Ishikawa (cell line): ENCODE measurements around the gene TGFB3.

Source experiments
- CEBPB ChIP-seq: IDR thresholded peaks from 2 replicates; pipeline ENCODE4 v1.6.1; 2012
- CREB1 ChIP-seq: IDR thresholded peaks from 2 replicates; pipeline ENCODE4 v1.6.1; 2012; ENCODE audit warnings: low read depth
- EGR1 ChIP-seq: IDR thresholded peaks from 2 replicates; pipeline ENCODE4 v1.6.1; 2012
- EP300 ChIP-seq: IDR thresholded peaks from 2 replicates; pipeline ENCODE4 v1.6.1; 2012; ENCODE audit warnings: borderline replicate concordance
- FOXM1 ChIP-seq: IDR thresholded peaks from 2 replicates; pipeline ENCODE4 v1.6.1; 2012; ENCODE audit warnings: low read depth, borderline replicate concordance
- MAX ChIP-seq: IDR thresholded peaks from 2 replicates; pipeline ENCODE4 v1.6.1; 2012
- NFIC ChIP-seq: IDR thresholded peaks from 2 replicates; pipeline ENCODE4 v1.6.1; 2012
- RAD21 ChIP-seq: IDR thresholded peaks from 2 replicates; pipeline ENCODE4 v1.6.1; 2012; ENCODE audit warnings: low read depth
- TAF1 ChIP-seq: IDR thresholded peaks from 2 replicates; pipeline ENCODE4 v1.6.1; 2012; ENCODE audit warnings: low read depth, mild to moderate bottlenecking
- TCF12 ChIP-seq: IDR thresholded peaks from 2 replicates; pipeline ENCODE4 v1.6.1; 2012; ENCODE audit warnings: low read depth
- TEAD4 ChIP-seq: IDR thresholded peaks from 2 replicates; pipeline ENCODE4 v1.6.1; 2012
- USF1 ChIP-seq: IDR thresholded peaks from 2 replicates; pipeline ENCODE4 v1.6.1; 2012
- YY1 ChIP-seq: IDR thresholded peaks from 2 replicates; pipeline ENCODE4 v1.6.1; 2012; ENCODE audit warnings: low read depth
- ZBTB7A ChIP-seq: IDR thresholded peaks from 2 replicates; pipeline ENCODE4 v1.6.1; 2012; ENCODE audit warnings: low read depth
- TF ChIP-seq, protein P1 (sequence below): IDR thresholded peaks from 2 replicates; pipeline ENCODE4 v1.6.1; 2012; ENCODE audit warnings: low read depth, mild to moderate bottlenecking

The TGFB3 gene

GRCh38 chr14:75993567-75994041 is 11.8 kb upstream of the TGFB3 start:
- TF ChIP-seq MAX (no peak), RAD21 (no peak), ZBTB7A (no peak), CEBPB (no peak)

DNA sequence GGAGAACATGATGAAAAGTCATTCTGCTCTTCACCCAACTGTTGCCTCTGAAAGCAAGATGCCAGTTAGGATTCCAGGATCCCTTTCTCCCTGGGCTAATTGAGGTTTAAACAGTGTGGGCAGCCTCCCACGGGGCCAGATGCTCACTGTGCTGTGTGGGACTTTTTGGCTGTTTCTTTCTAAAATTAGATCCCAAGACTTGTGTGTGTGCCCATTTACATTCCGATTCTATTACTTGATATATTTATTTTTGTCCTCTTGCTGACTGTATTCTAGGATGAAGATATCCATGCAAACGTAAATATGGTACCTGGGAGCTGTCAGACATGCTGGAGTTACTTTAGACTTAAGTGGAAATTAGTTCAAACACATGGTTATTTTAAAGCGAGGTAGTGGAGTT is 10.0 kb upstream of the TGFB3 start:
- TF ChIP-seq EP300 (no peak), TEAD4 (no peak), TAF1 (no peak), EGR1 (no peak)
- TF ChIP-seq, protein P1, sequence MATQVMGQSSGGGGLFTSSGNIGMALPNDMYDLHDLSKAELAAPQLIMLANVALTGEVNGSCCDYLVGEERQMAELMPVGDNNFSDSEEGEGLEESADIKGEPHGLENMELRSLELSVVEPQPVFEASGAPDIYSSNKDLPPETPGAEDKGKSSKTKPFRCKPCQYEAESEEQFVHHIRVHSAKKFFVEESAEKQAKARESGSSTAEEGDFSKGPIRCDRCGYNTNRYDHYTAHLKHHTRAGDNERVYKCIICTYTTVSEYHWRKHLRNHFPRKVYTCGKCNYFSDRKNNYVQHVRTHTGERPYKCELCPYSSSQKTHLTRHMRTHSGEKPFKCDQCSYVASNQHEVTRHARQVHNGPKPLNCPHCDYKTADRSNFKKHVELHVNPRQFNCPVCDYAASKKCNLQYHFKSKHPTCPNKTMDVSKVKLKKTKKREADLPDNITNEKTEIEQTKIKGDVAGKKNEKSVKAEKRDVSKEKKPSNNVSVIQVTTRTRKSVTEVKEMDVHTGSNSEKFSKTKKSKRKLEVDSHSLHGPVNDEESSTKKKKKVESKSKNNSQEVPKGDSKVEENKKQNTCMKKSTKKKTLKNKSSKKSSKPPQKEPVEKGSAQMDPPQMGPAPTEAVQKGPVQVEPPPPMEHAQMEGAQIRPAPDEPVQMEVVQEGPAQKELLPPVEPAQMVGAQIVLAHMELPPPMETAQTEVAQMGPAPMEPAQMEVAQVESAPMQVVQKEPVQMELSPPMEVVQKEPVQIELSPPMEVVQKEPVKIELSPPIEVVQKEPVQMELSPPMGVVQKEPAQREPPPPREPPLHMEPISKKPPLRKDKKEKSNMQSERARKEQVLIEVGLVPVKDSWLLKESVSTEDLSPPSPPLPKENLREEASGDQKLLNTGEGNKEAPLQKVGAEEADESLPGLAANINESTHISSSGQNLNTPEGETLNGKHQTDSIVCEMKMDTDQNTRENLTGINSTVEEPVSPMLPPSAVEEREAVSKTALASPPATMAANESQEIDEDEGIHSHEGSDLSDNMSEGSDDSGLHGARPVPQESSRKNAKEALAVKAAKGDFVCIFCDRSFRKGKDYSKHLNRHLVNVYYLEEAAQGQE = no peak

DNA sequence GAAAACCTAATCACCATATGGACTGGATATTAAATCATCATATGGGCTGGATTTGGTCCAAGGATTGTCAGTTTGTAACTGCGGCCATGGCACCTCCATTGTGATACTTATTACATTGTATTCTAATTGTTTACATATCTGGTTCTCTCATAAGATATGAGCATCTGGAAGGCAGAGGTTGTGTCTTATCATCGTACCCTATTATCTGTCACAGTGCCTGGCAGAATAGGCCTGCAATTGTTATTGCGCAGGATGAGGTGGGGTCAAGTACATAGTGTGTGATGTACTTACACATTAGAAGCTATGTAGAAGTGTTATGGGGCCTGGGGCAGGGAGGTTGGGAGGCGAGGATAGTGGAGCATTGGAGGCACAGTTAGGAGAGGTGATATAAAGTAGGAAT is 8.5 kb upstream of the TGFB3 start:
- TF ChIP-seq USF1 = no peak
- TF ChIP-seq MAX = no peak
- no peak for TF ChIP-seq RAD21
- no peak for TF ChIP-seq YY1
- no peak for TF ChIP-seq FOXM1

DNA sequence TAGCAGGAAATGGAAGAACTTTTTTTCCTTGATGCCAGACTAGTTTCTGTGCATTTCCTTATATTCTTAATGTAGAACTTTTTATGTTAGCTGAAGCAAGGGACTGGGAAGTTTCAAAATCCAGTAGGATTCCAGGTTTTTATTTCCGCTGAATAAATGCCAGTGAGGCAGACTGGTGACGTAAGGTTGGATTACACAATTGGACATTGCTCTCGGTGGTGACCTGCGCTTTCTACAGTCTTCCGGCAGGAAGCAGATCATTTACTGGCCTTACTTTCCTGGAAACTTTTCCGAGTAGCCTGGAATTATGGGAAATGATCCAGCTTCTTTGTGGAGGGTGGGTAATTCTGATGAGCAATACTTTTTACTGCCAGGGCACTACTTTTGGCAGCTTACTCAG is 7.3 kb upstream of the TGFB3 start:
- no peak for TF ChIP-seq RAD21
- TF ChIP-seq USF1 = no peak
- TF ChIP-seq EP300 = no peak

DNA sequence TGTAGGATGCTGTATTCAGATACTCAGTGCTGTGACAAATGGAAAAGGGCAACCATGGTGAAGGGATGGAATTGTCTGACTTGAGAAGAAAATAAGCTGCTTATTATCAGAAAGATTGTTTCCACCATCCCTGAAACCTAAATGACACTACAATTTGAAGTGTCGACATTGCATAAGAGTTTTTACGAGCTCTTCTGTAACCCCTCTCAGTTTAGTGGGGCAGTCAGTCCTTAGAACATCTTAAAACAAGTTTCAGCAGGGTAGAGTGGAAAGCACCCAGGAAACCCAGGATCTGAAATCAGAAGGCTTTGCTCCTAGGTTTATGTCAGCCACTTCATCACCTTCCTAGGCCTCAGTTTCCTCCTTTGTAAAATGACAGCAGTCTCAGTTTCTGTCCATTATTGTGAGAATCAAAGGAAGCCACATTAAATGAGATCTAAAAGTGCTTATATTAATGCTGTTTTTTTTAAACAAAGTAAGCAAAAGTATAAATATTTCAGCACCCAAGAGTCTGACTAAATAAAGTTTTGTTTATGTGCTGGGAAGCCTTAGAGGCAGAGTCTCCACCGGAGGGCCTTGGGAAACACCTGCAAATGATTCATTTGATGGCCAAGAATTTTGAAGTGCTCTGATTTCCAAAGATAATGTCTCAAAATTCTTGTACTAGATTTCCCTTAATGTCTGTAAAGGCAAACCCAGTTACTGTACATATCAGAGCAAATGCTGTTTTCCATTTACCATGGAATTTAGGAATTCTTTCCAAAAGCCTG is 5.6 kb upstream of the TGFB3 start:
- TF ChIP-seq USF1 (no peak), CEBPB (no peak), TCF12 (no peak), CREB1 (no peak), NFIC (no peak), EP300 (no peak), MAX (no peak), TEAD4 (no peak)

- TF ChIP-seq EGR1 (no peak), YY1 (no peak), ZBTB7A (no peak), USF1 (no peak)
Observed at GRCh38 chr14:75986439-75986765, 4.6 kb upstream of the TGFB3 start.

DNA sequence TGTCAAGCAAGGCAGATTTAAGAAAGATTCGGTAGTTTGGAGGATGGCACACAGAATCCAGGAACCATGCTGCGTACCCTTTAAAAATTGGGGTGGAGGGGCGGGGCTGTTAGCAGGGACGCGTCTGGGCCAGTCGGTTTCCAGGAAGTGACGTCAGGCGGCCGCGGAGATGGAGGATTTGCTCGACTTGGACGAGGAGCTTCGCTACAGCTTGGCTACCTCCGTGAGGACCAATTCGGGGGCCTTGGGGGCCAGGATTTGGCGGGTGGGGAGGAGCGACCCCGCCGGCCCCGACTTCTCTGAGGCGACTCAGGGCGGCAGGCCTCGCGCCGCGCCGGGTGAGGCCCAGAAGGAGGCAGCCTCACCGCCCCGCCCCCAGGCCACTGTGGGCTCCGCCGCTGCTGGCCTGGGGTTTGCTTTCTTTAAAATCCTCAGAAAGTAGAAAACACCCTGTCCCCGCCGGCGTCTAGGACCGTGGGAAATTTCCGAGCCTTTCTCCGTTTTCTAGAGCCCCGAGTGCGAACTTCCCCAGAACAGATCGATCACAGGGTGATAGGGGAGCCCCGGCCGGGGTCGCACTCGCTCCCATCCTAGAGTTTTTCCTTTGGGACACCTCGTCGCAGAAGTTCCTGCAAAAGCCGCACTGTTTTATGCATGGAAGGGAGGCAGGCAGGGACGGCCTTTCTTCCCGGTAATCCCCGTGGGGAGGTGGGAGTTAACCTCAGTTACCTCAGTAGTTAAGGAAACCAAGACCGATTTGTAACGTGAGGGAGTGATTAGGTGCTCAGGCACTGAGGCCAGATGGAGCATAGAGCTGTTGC is 4.0 kb upstream of the TGFB3 start, which contains the start of gene IFT43:
Gene IFT43, plus strand, starts transcription at position 146 of the 821 bp plus-strand sequence. Its CDS starts 24 bp downstream, at position 170.
- TF ChIP-seq TEAD4 = no peak
- peak; percentile 68 for TF ChIP-seq CREB1
- peak; percentile 61; the same call in 1 of the 2 replicates for TF ChIP-seq YY1
- TF ChIP-seq ZBTB7A = no peak
- TF ChIP-seq MAX = peak; percentile 55; the same call in 1 of the 2 replicates
- no peak for TF ChIP-seq TCF12
- no peak for TF ChIP-seq NFIC
- TF ChIP-seq, protein P1 = no peak
- peak; percentile 50; the same call in 1 of the 2 replicates for TF ChIP-seq TAF1
- TF ChIP-seq CEBPB = no peak
- TF ChIP-seq FOXM1 = no peak
